SIG-M5 treated with dmso at 0.1 percent for 504 hours (cell line): ENCODE data around the gene CLDN15.
A peak's percentile ranks its signal among the peaks of the same experiment; 100 is the strongest.

Experiments
- DNase-seq: peaks from one replicate; lab custom pipeline; 2025; ENCODE audit not compliant: unreplicated experiment; lab: John Stamatoyannopoulos, UW

The CLDN15 gene

GRCh38 chr7:101244375-101245146 is 7.0 kb upstream of the CLDN15 start, which contains the start of gene FIS1:
FIS1 (minus strand) TSS chr7:101245081; CDS start chr7:101245004, 77 bp downstream.
- peak; percentile 89 for DNase-seq

GRCh38 chr7:101243646-101244374 is 6.2 kb upstream of the CLDN15 start:
- no peak for DNase-seq

- DNase-seq = peak; percentile 40
Observed at GRCh38 chr7:101241443-101242349, 4.1 kb upstream of the CLDN15 start.

GRCh38 chr7:101241015-101241363 is 3.4 kb upstream of the CLDN15 start:
- DNase-seq = peak; percentile 81

- DNase-seq = no peak
Observed at GRCh38 chr7:101240226-101241014, 2.8 kb upstream of the CLDN15 start.

GRCh38 chr7:101239951-101240220 is 2.3 kb upstream of the CLDN15 start:
- no peak for DNase-seq

- no peak for DNase-seq
Observed at GRCh38 chr7:101239191-101239950, 1.8 kb upstream of the CLDN15 start.

- no peak for DNase-seq
Observed at GRCh38 chr7:101238226-101239182, 902 bp upstream of the CLDN15 start.

GRCh38 chr7:101236292-101236835 is 1.2 kb downstream of the CLDN15 start:
- DNase-seq = no peak

GRCh38 chr7:101235522-101235921 is 2.1 kb downstream of the CLDN15 start:
- no peak for DNase-seq

GRCh38 chr7:101235050-101235449 is 2.6 kb downstream of the CLDN15 start:
- no peak for DNase-seq

- DNase-seq = no peak
Observed at GRCh38 chr7:101234636-101235035, 3.0 kb downstream of the CLDN15 start.

- DNase-seq = no peak
Observed at GRCh38 chr7:101233907-101234547, 3.6 kb downstream of the CLDN15 start.

- peak; percentile 28 for DNase-seq
Observed at GRCh38 chr7:101232141-101232850, 5.3 kb downstream of the CLDN15 start.

- DNase-seq = no peak
Observed at GRCh38 chr7:101231644-101232043, 6.0 kb downstream of the CLDN15 start.

- DNase-seq = no peak
Observed at GRCh38 chr7:101226721-101227120, 10.9 kb downstream of the CLDN15 start.

GRCh38 chr7:101225650-101226049 is 12.0 kb downstream of the CLDN15 start:
- no peak for DNase-seq

- DNase-seq = no peak
Observed at GRCh38 chr7:101223528-101223927, 14.1 kb downstream of the CLDN15 start.
